B cell (primary cell): Measurements from ENCODE around the gene TJP2. TPM values are rescaled to one million over a fixed set of nuclear protein-coding genes. Genes with fewer than 3 reads are reported as not detected.

ENCODE experiments used
- ATAC-seq: fragments of 200-7000 bp; cut with Tn5 transposase; one replicate; pipeline ENCODE4 v1.10.0; 2021; ENCODE audit warnings: low read depth, mild to moderate bottlenecking, moderate number of reproducible peaks, moderate library complexity
- CTCF ChIA-PET: fragments of 350-600 bp; sonication (Branson Sonifier 250); formaldehyde crosslinking; loops from one replicate; lab custom pipeline; 2021; ENCODE audit warnings: antibody characterized with exemption, inconsistent platforms; lab: Charles Lee
- POLR2A ChIA-PET: fragments of 350-600 bp; sonication (Branson Sonifier 250); formaldehyde crosslinking; loops from one replicate; lab custom pipeline; 2021; ENCODE audit warnings: antibody characterized with exemption; lab: Charles Lee
- DNase-seq: peaks from one replicate; pipeline ENCODE4 v3.0.0; 2013
- H2AFZ ChIP-seq: 2 replicates; pipeline ENCODE4 v1.6.1; 2012; ENCODE audit warnings: mild to moderate bottlenecking, low read depth, low read length; ENCODE audit not compliant: insufficient read depth, poor library complexity, severe bottlenecking
- H3K27ac ChIP-seq, 2 donors: 1 replicate in 1 of 2; 2 replicates in 1 of 2; pipeline ENCODE4 v1.5.1; 2012 to 2013; ENCODE audit warnings: low read length in 2 of 2, mild to moderate bottlenecking in 2 of 2, moderate library complexity in 1 of 2
- H3K27me3 ChIP-seq, 4 experiments: fragments of 200-600 bp in 1 of 4; sonication (generic) in 1 of 4; replicated peaks in 1 of 4; 1 replicate in 2 of 4; 2 replicates in 2 of 4; pipeline versions ENCODE4 v1.6.1 to v1.7.0; 2013 to 2016; ENCODE audit warnings: low read length in 3 of 4, mild to moderate bottlenecking in 2 of 4, mixed read lengths in 1 of 4, moderate library complexity in 1 of 4; ENCODE audit not compliant: insufficient read depth in 4 of 4, control insufficient read depth in 3 of 4; ENCODE audit errors: control extremely low read depth in 1 of 4
- H3K36me3 ChIP-seq, 2 experiments: replicated peaks in 1 of 2; 1 replicate in 1 of 2; 2 replicates in 1 of 2; pipeline versions ENCODE4 v1.6.1 to v1.7.1; 2013; ENCODE audit warnings: low read length in 1 of 2; ENCODE audit not compliant: insufficient read depth in 2 of 2, control insufficient read depth in 1 of 2; ENCODE audit errors: control extremely low read depth in 1 of 2, extremely low read depth in 1 of 2
- H3K4me1 ChIP-seq, 2 donors: fragments of 200-600 bp in 1 of 2; sonication (generic) in 1 of 2; 1 replicate in 1 of 2; 2 replicates in 1 of 2; pipeline versions ENCODE4 v1.5.1 to v1.6.1; 2013 to 2017; ENCODE audit warnings: low read length in 2 of 2; ENCODE audit not compliant: control insufficient read depth in 2 of 2, insufficient read depth in 2 of 2
- H3K4me2 ChIP-seq: replicated peaks from 2 replicates; pipeline ENCODE3; 2012; ENCODE audit warnings: mild to moderate bottlenecking, low read depth, low read length; ENCODE audit not compliant: poor library complexity, severe bottlenecking
- H3K4me3 ChIP-seq, 5 experiments: fragments of 200-600 bp in 1 of 5; sonication (generic) in 1 of 5; 1 replicate in 3 of 5; 2 replicates in 2 of 5; pipeline versions ENCODE4 v1.5.1 to v1.7.0; 2011 to 2016; ENCODE audit warnings: low read length in 4 of 5, mild to moderate bottlenecking in 4 of 5, low read depth in 2 of 5, control low read depth in 1 of 5, moderate library complexity in 1 of 5; ENCODE audit not compliant: insufficient read depth in 1 of 5; ENCODE audit errors: control extremely low read depth in 1 of 5, extremely low read depth in 1 of 5
- H3K79me2 ChIP-seq: fragments of 200-600 bp; sonication (generic); one replicate; pipeline ENCODE4 v1.6.0; 2016; ENCODE audit warnings: low read length; ENCODE audit not compliant: control insufficient read depth, insufficient read depth
- H3K9ac ChIP-seq: fragments of 200-600 bp; sonication (generic); 2 replicates; pipeline ENCODE4 v1.6.1; 2017; ENCODE audit warnings: mild to moderate bottlenecking, low read length, moderate library complexity
- H3K9me3 ChIP-seq, 3 donors: one replicate each; pipeline versions ENCODE4 v1.6.1 to v1.7.1; 2013; ENCODE audit warnings: low read length in 2 of 3; ENCODE audit not compliant: control insufficient read depth in 2 of 3, insufficient read depth in 1 of 3; ENCODE audit errors: control extremely low read depth in 1 of 3
- H4K20me1 ChIP-seq: 2 replicates; pipeline ENCODE4 v1.6.0; 2012; ENCODE audit warnings: mild to moderate bottlenecking, low read length; ENCODE audit not compliant: insufficient read depth, control insufficient read depth, poor library complexity, severe bottlenecking
- H3K27ac Mint-ChIP-seq: one replicate; pipeline ENCODE4 v1.8.0; 2021; ENCODE audit warnings: mixed read lengths
- H3K27me3 Mint-ChIP-seq: one replicate; pipeline ENCODE4 v1.8.0; 2021; ENCODE audit warnings: mixed read lengths
- H3K4me1 Mint-ChIP-seq: one replicate; pipeline ENCODE4 v1.8.0; 2021; ENCODE audit warnings: mixed read lengths
- H3K4me3 Mint-ChIP-seq: one replicate; pipeline ENCODE4 v1.8.0; 2021; ENCODE audit warnings: mixed read lengths
- H3K9me3 Mint-ChIP-seq: one replicate; pipeline ENCODE4 v1.8.0; 2022; ENCODE audit warnings: mixed read lengths; ENCODE audit not compliant: insufficient read depth
- EZH2 ChIP-seq: IDR thresholded peaks from 2 replicates; pipeline ENCODE4 v1.6.1; 2012; ENCODE audit warnings: borderline replicate concordance, low read depth, mild to moderate bottlenecking, moderate library complexity, low read length; ENCODE audit not compliant: insufficient read depth, poor library complexity, severe bottlenecking
- WGBS: methylation state at CpG from one replicate; pipeline ENCODE4 v1.1.5; 2013; ENCODE audit warnings: missing lambda C conversion rate; ENCODE audit not compliant: insufficient coverage; 5-methylcytosine and 5-hydroxymethylcytosine counted together
- intact Hi-C: fragments of 100-400 bp; cut with micrococcal nuclease; formaldehyde crosslinking; loops from one replicate; pipeline ENCODE4 v1.10.0; 2022
- polyA plus RNA-seq: library from polyadenylated mRNA; depleted of rRNA; stranded (reverse); fragments of >200 nt; gene quantifications from 2 replicates; pipeline ENCODE4 v1.2.3, GENCODE V29; 2012
- total RNA-seq, 2 donors: library from RNA; stranded (reverse); fragments of 120-200 nt in 1 of 2; gene quantifications; 1 replicate in 1 of 2; 2 replicates in 1 of 2; pipeline versions ENCODE4 v1.2.3 to v1.2.4, GENCODE V29; 2013 to 2022
- TF ChIP-seq, protein P1 (sequence below): fragments of 200-600 bp; IDR thresholded peaks from one replicate; pipeline ENCODE4 v1.8.0; 2022; ENCODE audit warnings: antibody characterized with exemption, mild to moderate bottlenecking

Gene TJP2
- total and polyA plus RNA-seq, 2 donors (not counting 1 experiment from before 2014, with no cell fraction given): 1.2 to 2.3 TPM

- Histone ChIP-seq H3K9me3 (no peaks in the 10 kb centered on the region), H3K79me2 (no peaks in the 10 kb centered on the region), H3K27ac (no peak overlapping the region), H2AFZ (no peak overlapping the region), H3K4me3 (no peak overlapping the region), H3K4me2 (no peak overlapping the region), H4K20me1 (no peaks in the 10 kb centered on the region), H3K4me1 (no peaks in the 10 kb centered on the region), H3K9ac (no peak overlapping the region), H3K36me3 (no peaks in the 10 kb centered on the region), H3K27me3 (no peaks in the 10 kb centered on the region)
- no peak for ATAC-seq
- no peak for DNase-seq
- H3K27ac Mint-ChIP-seq: no peak overlapping the region
- no peaks in the 10 kb centered on the region for H3K9me3 Mint-ChIP-seq
- intact Hi-C loops: no loop called here
- no peaks in the 10 kb centered on the region for H3K4me1 Mint-ChIP-seq
- WGBS: 100% methylated on average over 6 of the region's 11 CpGs
- TF ChIP-seq EZH2: no peak
- TF ChIP-seq, protein P1, sequence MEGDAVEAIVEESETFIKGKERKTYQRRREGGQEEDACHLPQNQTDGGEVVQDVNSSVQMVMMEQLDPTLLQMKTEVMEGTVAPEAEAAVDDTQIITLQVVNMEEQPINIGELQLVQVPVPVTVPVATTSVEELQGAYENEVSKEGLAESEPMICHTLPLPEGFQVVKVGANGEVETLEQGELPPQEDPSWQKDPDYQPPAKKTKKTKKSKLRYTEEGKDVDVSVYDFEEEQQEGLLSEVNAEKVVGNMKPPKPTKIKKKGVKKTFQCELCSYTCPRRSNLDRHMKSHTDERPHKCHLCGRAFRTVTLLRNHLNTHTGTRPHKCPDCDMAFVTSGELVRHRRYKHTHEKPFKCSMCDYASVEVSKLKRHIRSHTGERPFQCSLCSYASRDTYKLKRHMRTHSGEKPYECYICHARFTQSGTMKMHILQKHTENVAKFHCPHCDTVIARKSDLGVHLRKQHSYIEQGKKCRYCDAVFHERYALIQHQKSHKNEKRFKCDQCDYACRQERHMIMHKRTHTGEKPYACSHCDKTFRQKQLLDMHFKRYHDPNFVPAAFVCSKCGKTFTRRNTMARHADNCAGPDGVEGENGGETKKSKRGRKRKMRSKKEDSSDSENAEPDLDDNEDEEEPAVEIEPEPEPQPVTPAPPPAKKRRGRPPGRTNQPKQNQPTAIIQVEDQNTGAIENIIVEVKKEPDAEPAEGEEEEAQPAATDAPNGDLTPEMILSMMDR: no peak
- ChIA-PET CTCF (no interaction called here), POLR2A (no interaction called here)
- no peak overlapping the region for H3K4me3 Mint-ChIP-seq
- H3K27me3 Mint-ChIP-seq: peaks cover 14% of the 10 kb centered on the region
Observed at GRCh38 chr9:69297300-69297980, 123.4 kb downstream of the TJP2 start.

DNA sequence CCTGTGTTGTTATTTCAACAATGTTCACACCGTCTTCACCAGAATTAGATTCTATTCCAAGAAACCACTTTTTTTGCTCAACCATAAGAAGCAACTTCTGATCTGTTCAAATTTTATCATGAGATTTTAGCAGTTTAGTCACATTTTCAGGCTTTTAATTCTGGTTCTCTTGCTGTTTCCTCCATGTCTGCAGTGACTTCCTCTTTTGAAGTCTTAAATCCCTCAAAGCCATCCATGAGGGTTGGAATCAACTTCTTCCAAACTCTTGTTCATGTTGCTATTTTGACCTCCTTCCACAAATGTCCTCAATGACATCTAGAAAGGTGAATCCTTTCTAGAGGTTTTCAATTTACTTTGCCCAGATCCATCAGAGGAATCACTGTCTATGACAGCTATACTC, 125.2 kb downstream of the TJP2 start:
- Histone ChIP-seq H3K27ac (no peak overlapping the region), H3K36me3 (no peaks in the 10 kb centered on the region), H2AFZ (no peak overlapping the region), H3K4me1 (no peaks in the 10 kb centered on the region), H4K20me1 (no peaks in the 10 kb centered on the region), H3K4me2 (no peak overlapping the region), H3K4me3 (no peak overlapping the region), H3K9me3 (no peaks in the 10 kb centered on the region), H3K27me3 (no peaks in the 10 kb centered on the region), H3K79me2 (no peaks in the 10 kb centered on the region), H3K9ac (no peak overlapping the region)
- Mint-ChIP-seq H3K9me3 (no peaks in the 10 kb centered on the region), H3K27ac (no peak overlapping the region), H3K4me1 (no peaks in the 10 kb centered on the region), H3K27me3 (peaks cover 9% of the 10 kb centered on the region), H3K4me3 (no peak overlapping the region)
- ChIA-PET POLR2A (no interaction called here), CTCF (no interaction called here)
- intact Hi-C loops: no loop called here
- DNase-seq (no peak), ATAC-seq (no peak)
- 0% methylated on average over 1 of the region's 1 CpG for WGBS
- TF ChIP-seq, protein P1: no peak
- TF ChIP-seq EZH2: no peak
